Endodermal cell (in vitro differentiated cells): ENCODE data around the gene MNT. TPM values are rescaled to one million over a fixed set of nuclear protein-coding genes. Genes with fewer than 3 reads are reported as not detected.

Experiments used
- DNase-seq: peaks from one replicate; pipeline ENCODE4 v3.0.0-alpha.2; 2017
- H3K27ac ChIP-seq: 2 replicates; pipeline ENCODE4 v1.5.1; 2013; ENCODE audit warnings: mild to moderate bottlenecking, low read depth, low read length, moderate library complexity
- H3K27me3 ChIP-seq: 2 replicates; pipeline ENCODE4 v1.6.1; 2013; ENCODE audit warnings: mild to moderate bottlenecking, low read length, moderate library complexity; ENCODE audit not compliant: insufficient read depth, control insufficient read depth, poor library complexity, severe bottlenecking
- H3K36me3 ChIP-seq: 2 replicates; pipeline ENCODE4 v1.7.0; 2013; ENCODE audit warnings: mild to moderate bottlenecking, low read length, moderate library complexity; ENCODE audit not compliant: control insufficient read depth, insufficient read depth
- H3K4me1 ChIP-seq: one replicate; pipeline ENCODE4 v1.7.0; 2013; ENCODE audit warnings: low read length; ENCODE audit not compliant: control insufficient read depth, insufficient read depth
- H3K4me3 ChIP-seq: 2 replicates; pipeline ENCODE4 v1.5.1; 2013; ENCODE audit warnings: mild to moderate bottlenecking, low read length, moderate library complexity
- H3K9ac ChIP-seq: 2 replicates; pipeline ENCODE4 v1.6.1; 2013; ENCODE audit warnings: mild to moderate bottlenecking, low read length, moderate library complexity; ENCODE audit not compliant: poor library complexity, severe bottlenecking; ENCODE audit errors: extremely low read depth
- H3K9me3 ChIP-seq: 2 replicates; pipeline ENCODE4 v1.6.1; 2013; ENCODE audit warnings: mild to moderate bottlenecking, low read length, moderate library complexity; ENCODE audit not compliant: control insufficient read depth
- H3K27ac Mint-ChIP-seq: 2 replicates; pipeline ENCODE4 v1.8.0; 2020; ENCODE audit warnings: mixed read lengths
- H3K27me3 Mint-ChIP-seq: 2 replicates; pipeline ENCODE4 v1.8.0; 2021; ENCODE audit warnings: mild to moderate bottlenecking, mixed read lengths; ENCODE audit not compliant: insufficient read depth
- H3K36me3 Mint-ChIP-seq: 2 replicates; pipeline ENCODE4 v1.8.0; 2020; ENCODE audit warnings: low read depth, mixed read lengths
- H3K4me1 Mint-ChIP-seq: 2 replicates; pipeline ENCODE4 v1.8.0; 2020; ENCODE audit warnings: mixed read lengths
- H3K4me3 Mint-ChIP-seq: 2 replicates; pipeline ENCODE4 v1.8.0; 2020; ENCODE audit warnings: mild to moderate bottlenecking, moderate library complexity, mixed read lengths
- H3K9me3 Mint-ChIP-seq: 2 replicates; pipeline ENCODE4 v1.8.0; 2020; ENCODE audit warnings: mild to moderate bottlenecking, mixed read lengths
- CTCF ChIP-seq: fragments of 200-600 bp; sonication (generic); conservative IDR thresholded peaks from 2 replicates; pipeline ENCODE4 v1.5.0; 2021; ENCODE audit warnings: antibody characterized with exemption, mild to moderate bottlenecking
- WGBS, 2 experiments: methylation state at CpG; one replicate each; pipeline versions ENCODE4 v1.1.5 to v1.1.7; 2013; ENCODE audit warnings: missing lambda C conversion rate in 2 of 2, mixed read lengths in 1 of 2; ENCODE audit not compliant: insufficient coverage in 1 of 2, insufficient read length in 1 of 2; 5-methylcytosine and 5-hydroxymethylcytosine counted together
- total RNA-seq, 2 donors: library from RNA; stranded (reverse); fragmentation: NEBNext Ultra II Directional in 1 of 2; extraction: Animal tissue kit (Norgen Biotek cat#: 25700) in 1 of 2; gene quantifications; 2 replicates in 1 of 2; 3 replicates in 1 of 2; pipeline ENCODE4 v1.2.1, GENCODE V29; 2021

MNT gene
- total RNA-seq, 2 donors from 2014 or later, result 25.3 to 30.2 TPM

- H3K4me3 ChIP-seq, result no peak overlapping the region
- peaks cover 9% of the 10 kb centered on the region for H3K36me3 Mint-ChIP-seq
- H3K9me3 ChIP-seq, result no peaks in the 10 kb centered on the region
- no peak overlapping the region for H3K27ac Mint-ChIP-seq
- H3K9me3 Mint-ChIP-seq, result no peaks in the 10 kb centered on the region
- no peaks in the 10 kb centered on the region for H3K4me1 Mint-ChIP-seq
- no peaks in the 10 kb centered on the region for H3K4me1 ChIP-seq
- peaks cover 8% of the 10 kb centered on the region for H3K36me3 ChIP-seq
- WGBS, 2 experiments, result 93 to 95% methylated on average over 9 to 10 of the region's 10 CpGs
- TF ChIP-seq CTCF, result no peak
- peak overlapping the region; percentile 4 for H3K27ac ChIP-seq
- no peak for DNase-seq
- H3K9ac ChIP-seq, result no peak overlapping the region
- H3K4me3 Mint-ChIP-seq, result no peak overlapping the region
- H3K27me3 ChIP-seq, result no peaks in the 10 kb centered on the region
- H3K27me3 Mint-ChIP-seq, result no peaks in the 10 kb centered on the region
Observed at GRCh38 chr17:2357931-2358434, 42.9 kb downstream of the MNT start.

- Mint-ChIP-seq H3K27ac (no peak overlapping the region), H3K4me3 (no peak overlapping the region), H3K27me3 (no peaks in the 10 kb centered on the region), H3K9me3 (no peaks in the 10 kb centered on the region), H3K36me3 (peaks cover 5% of the 10 kb centered on the region), H3K4me1 (no peaks in the 10 kb centered on the region)
- 90 to 97% methylated on average over 2 to 4 of the region's 4 CpGs for WGBS, 2 experiments
- no peak for DNase-seq
- no peak for TF ChIP-seq CTCF
- H3K4me1 ChIP-seq, result no peaks in the 10 kb centered on the region
- no peak overlapping the region for H3K4me3 ChIP-seq
- no peaks in the 10 kb centered on the region for H3K9me3 ChIP-seq
- no peak overlapping the region for H3K9ac ChIP-seq
- no peak overlapping the region for H3K27ac ChIP-seq
- peaks cover 8% of the 10 kb centered on the region for H3K36me3 ChIP-seq
- H3K27me3 ChIP-seq, result no peaks in the 10 kb centered on the region
Observed at GRCh38 chr17:2357237-2357636, 43.6 kb downstream of the MNT start.

- H3K36me3 Mint-ChIP-seq, result peaks cover 7% of the 10 kb centered on the region
- no peaks in the 10 kb centered on the region for H3K27me3 Mint-ChIP-seq
- Histone ChIP-seq H3K9ac (no peak overlapping the region), H3K27ac (no peak overlapping the region), H3K9me3 (no peaks in the 10 kb centered on the region), H3K36me3 (peaks cover 3% of the 10 kb centered on the region), H3K27me3 (no peaks in the 10 kb centered on the region), H3K4me1 (no peaks in the 10 kb centered on the region), H3K4me3 (no peak overlapping the region)
- H3K27ac Mint-ChIP-seq, result no peak overlapping the region
- no peak for DNase-seq
- no peak overlapping the region for H3K4me3 Mint-ChIP-seq
- no peak for TF ChIP-seq CTCF
- WGBS, 2 experiments, result 90 to 93% methylated on average over 6 to 8 of the region's 8 CpGs
- no peaks in the 10 kb centered on the region for H3K4me1 Mint-ChIP-seq
- no peaks in the 10 kb centered on the region for H3K9me3 Mint-ChIP-seq
Observed at GRCh38 chr17:2354311-2354710, 46.5 kb downstream of the MNT start.
